Stimulated activated CD4-positive, alpha-beta T cell treated with anti-CD3 and anti-CD28 coated beads, Interleukin-15, amount 100 ng/mL, for 24 hours (primary cell): ENCODE results near the gene MAF.

Experiments
- DNase-seq: peaks from one replicate; pipeline ENCODE4 v3.0.0-alpha.2; 2020

Gene MAF

GRCh38 chr16:79610771-79611170, 10.2 kb upstream of the MAF start:
- no peak for DNase-seq

- no peak for DNase-seq
Measured at GRCh38 chr16:79609861-79610260, 9.3 kb upstream of the MAF start.

- DNase-seq: no peak
Measured at GRCh38 chr16:79608976-79609375, 8.4 kb upstream of the MAF start.

- no peak for DNase-seq
Measured at GRCh38 chr16:79607587-79607986, 7.0 kb upstream of the MAF start.

GRCh38 chr16:79605999-79606398, 5.5 kb upstream of the MAF start:
- DNase-seq: peak; percentile 48

GRCh38 chr16:79603055-79603454, 2.5 kb upstream of the MAF start:
- no peak for DNase-seq

GRCh38 chr16:79602628-79603014, 2.1 kb upstream of the MAF start:
- DNase-seq: no peak

GRCh38 chr16:79601931-79602627, 1.5 kb upstream of the MAF start:
- peak; percentile 90 for DNase-seq

GRCh38 chr16:79601092-79601930, 774 bp upstream of the MAF start:
- DNase-seq: peak; percentile 37

- peak; percentile 60 for DNase-seq
Measured at GRCh38 chr16:79599837-79600637, 500 bp downstream of the MAF start.

- peak; percentile 41 for DNase-seq
Measured at GRCh38 chr16:79599256-79599836, 1.2 kb downstream of the MAF start.

- peak; percentile 61 for DNase-seq
Measured at GRCh38 chr16:79598348-79599181, 2.0 kb downstream of the MAF start.

- DNase-seq: no peak
Measured at GRCh38 chr16:79598063-79598347, 2.5 kb downstream of the MAF start.

- no peak for DNase-seq
Measured at GRCh38 chr16:79597277-79598062, 3.1 kb downstream of the MAF start.

- DNase-seq: no peak
Measured at GRCh38 chr16:79595931-79596450, 4.5 kb downstream of the MAF start.

GRCh38 chr16:79595231-79595641, 5.3 kb downstream of the MAF start:
- DNase-seq: no peak

GRCh38 chr16:79593754-79594153, 6.8 kb downstream of the MAF start:
- no peak for DNase-seq

GRCh38 chr16:79593074-79593531, 7.4 kb downstream of the MAF start:
- DNase-seq: no peak

- DNase-seq: no peak
Measured at GRCh38 chr16:79592186-79592585, 8.4 kb downstream of the MAF start.

- DNase-seq: peak; percentile 25
Measured at GRCh38 chr16:79589601-79590102, 10.9 kb downstream of the MAF start.

GRCh38 chr16:79587897-79588296, 12.6 kb downstream of the MAF start:
- DNase-seq: no peak
